Measurements from ENCODE around the gene MAFB. TPM values are rescaled to one million over a fixed set of nuclear protein-coding genes. Genes with fewer than 3 reads are reported as not detected.
A peak's percentile ranks its signal among the peaks of the same experiment; 100 is the strongest.

MAFB gene
- total RNA-seq, 4 donors from 2014 or later = 58.3 to 93.6 (median 88.7) TPM

GRCh38 chr20:40690836-40691565 is 2.0 kb upstream of the MAFB start:
- Histone ChIP-seq H3K27ac (peak overlapping the region in 1 of 4 donors; percentile 96), H3K27me3 (peaks cover 2 to 38% of the 10 kb centered on the region in 2 donors), H3K9me3 (no peaks in the 10 kb centered on the region), H3K4me1 (peaks cover 0 to 47% (median 7%) of the 10 kb centered on the region in 4 donors), H3K4me3 (peak overlapping the region in 3 of 4 donors; percentile 46 to 87 (median 62)), H3K36me3 (no peaks in the 10 kb centered on the region)
- TF ChIP-seq EP300 (IDR thresholded peaks at IDR 0.05) = no peak
- no peak for TF ChIP-seq CTCF (IDR thresholded peaks at IDR 0.05)
- TF ChIP-seq POLR2A (IDR thresholded peaks at IDR 0.05) = no peak
- DNase-seq (ENCODE audit: low spot score in 2 of 2) = no peak
- 25 to 35% methylated on average over 37 to 45 of the region's 45 CpGs for WGBS, 2 donors

DNA sequence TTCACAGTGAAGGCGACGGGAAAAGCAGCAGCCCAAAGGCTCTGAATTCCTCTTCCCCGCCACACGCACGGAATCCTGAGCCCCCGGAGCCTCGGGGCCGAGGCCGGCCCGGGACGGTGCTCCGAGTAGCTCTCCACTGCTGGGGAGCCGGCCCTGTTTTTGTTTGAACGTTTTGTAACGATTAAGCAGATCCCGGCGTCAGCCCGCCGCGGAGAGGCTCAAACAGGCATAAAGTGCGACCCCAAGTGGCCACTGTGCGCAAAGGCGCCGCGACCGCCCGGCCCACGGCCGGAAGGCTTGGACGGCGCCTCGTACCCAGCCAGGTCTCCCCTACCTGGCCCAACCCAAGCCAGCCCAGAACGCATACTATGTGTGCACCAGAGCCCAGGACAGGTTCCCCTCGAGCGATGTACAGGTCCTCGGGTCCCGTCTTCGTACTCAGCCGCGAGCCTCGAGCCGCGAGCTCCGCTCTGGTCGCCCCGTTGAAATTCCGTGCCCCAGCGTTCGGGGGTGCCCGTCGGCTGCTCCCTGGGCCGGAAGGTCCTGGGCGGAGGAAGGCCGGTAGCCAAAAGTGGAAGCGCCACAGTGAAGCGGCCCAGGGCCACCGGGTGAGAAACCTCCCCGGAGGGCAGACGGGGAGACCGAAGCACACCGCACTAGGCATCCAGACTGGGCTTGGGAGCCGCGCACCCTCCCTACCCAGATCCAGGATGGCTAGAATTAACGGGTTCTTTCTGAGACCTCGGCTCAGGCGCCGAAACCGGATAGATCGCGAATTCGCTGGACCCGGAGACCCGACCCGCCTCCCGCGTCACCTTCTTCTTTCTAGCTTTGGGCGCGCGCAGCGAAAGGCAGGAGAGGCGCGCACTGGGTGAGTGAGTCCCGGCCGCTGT is 1.2 kb upstream of the MAFB start:
- H3K9me3 ChIP-seq = no peaks in the 10 kb centered on the region
- peaks cover 0 to 55% (median 7%) of the 10 kb centered on the region in 4 donors for H3K4me1 ChIP-seq
- H3K27me3 ChIP-seq = peaks cover 2 to 38% of the 10 kb centered on the region in 2 donors
- TF ChIP-seq POLR2A (IDR thresholded peaks at IDR 0.05) (no peak), EP300 (IDR thresholded peaks at IDR 0.05) (peak in 1 of 2 donors; percentile 15), CTCF (IDR thresholded peaks at IDR 0.05) (peak; percentile 83 to 96 (median 94))
- H3K36me3 ChIP-seq = peaks cover 0 to 4% (median 0%) of the 10 kb centered on the region in 3 donors
- peak overlapping the region; percentile 80 to 97 (median 89) for H3K27ac ChIP-seq
- DNase-seq (ENCODE audit: low spot score in 2 of 2) = peak; percentile 90 to 92
- WGBS, 2 donors = 1% methylated on average over 37 to 59 of the region's 84 CpGs
- peak overlapping the region; percentile 46 to 87 (median 63) for H3K4me3 ChIP-seq

DNA sequence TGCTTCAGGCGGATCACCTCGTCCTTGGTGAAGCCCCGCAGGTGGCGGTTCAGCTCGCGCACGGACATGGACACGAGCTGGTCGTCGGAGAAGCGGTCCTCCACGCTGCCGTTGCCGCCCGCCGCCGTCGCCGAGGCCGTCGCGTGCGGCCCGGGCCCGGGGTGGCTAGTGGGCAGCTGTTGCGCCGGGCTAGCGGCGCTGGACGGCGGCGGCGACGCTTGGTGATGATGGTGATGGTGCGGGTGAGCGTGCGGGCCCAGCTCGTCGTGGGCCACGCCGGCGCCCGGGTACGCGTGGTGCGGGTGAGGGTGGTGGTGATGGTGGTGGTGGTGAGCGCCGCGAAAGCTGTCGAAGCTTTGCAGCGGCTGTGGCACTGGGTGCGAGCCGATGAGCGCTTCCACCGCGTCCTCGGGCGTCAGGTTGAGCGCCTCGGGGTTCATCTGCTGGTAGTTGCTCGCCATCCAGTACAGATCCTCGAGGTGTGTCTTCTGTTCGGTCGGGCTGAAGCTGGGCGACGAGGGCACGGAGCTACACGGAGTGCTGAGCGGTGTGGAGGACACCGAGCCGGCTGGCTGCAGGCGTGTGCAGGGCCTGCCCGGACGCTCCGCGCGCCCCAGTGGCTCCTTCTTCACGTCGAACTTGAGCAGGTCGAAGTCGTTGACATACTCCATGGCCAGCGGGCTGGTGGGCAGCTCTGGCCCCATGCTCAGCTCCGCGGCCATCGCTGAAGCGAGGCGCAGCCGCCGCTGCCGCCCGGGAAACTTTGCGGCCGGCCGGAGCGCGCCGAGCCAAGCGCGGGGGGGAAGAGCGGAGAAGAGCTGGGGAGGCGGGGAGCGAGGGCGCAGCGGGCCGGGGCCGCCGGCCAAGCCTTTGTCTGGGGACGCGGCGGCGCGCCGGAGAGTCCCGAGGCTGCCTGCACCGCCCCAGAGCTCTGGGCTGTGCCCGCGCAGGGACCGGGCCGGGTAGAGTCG is 622 bp downstream of the MAFB start:
- H3K27ac ChIP-seq = peak overlapping the region; percentile 43 to 97 (median 90)
- peak overlapping the region; percentile 46 to 87 (median 63) for H3K4me3 ChIP-seq

More for the DNA sequence above, 622 bp downstream of the MAFB start:
- Histone ChIP-seq H3K9me3 (no peaks in the 10 kb centered on the region), H3K36me3 (peaks cover 0 to 14% (median 0%) of the 10 kb centered on the region in 3 donors), H3K4me1 (peaks cover 0 to 67% (median 7%) of the 10 kb centered on the region in 4 donors), H3K27me3 (peaks cover 2 to 39% of the 10 kb centered on the region in 2 donors)
- WGBS, 2 donors = 1 to 2% methylated on average over 57 to 78 of the region's 120 CpGs
- no peak for DNase-seq (ENCODE audit: low spot score in 2 of 2)
- TF ChIP-seq POLR2A (IDR thresholded peaks at IDR 0.05) (no peak), EP300 (IDR thresholded peaks at IDR 0.05) (no peak), CTCF (IDR thresholded peaks at IDR 0.05) (no peak)
